GM21723 (cell line): ENCODE measurements around the gene NDOR1.

Experiments
- ATAC-seq: cut with Tn5 transposase; IDR thresholded peaks from one replicate; pipeline ENCODE4 v1.9.1; 2021; ENCODE audit warnings: mild to moderate bottlenecking, moderate library complexity; ENCODE audit not compliant: unreplicated experiment

The NDOR1 gene

GRCh38 chr9:137218212-137218753 is 12.8 kb downstream of the NDOR1 start:
- ATAC-seq: no peak

DNA sequence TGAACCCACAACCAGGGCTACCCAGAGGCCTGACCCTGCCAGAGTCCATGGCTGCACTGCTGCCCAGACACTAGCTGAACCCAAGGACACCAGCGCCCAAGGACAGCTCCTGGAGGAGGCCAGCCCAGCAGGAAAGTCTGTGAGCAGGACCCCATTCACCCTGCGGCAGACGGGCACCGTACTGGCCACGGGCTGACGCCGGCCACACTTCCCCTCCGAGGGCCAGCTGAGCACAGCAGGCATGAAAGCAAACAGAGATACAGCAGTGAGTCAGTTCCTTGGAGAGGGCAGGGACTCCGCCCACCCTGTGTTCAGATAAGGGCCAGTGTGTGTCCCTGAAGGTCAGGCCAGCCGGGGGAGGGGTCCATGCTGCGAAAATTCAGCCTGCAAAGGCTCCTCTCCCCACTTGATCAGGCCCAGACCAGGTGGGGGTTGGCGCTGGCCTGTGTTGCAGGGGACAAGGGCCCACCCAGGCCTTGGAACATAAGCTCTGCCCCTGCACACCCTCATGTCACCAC is 13.3 kb downstream of the NDOR1 start:
- ATAC-seq: no peak

GRCh38 chr9:137219757-137220316 is 14.3 kb downstream of the NDOR1 start:
- no peak for ATAC-seq

DNA sequence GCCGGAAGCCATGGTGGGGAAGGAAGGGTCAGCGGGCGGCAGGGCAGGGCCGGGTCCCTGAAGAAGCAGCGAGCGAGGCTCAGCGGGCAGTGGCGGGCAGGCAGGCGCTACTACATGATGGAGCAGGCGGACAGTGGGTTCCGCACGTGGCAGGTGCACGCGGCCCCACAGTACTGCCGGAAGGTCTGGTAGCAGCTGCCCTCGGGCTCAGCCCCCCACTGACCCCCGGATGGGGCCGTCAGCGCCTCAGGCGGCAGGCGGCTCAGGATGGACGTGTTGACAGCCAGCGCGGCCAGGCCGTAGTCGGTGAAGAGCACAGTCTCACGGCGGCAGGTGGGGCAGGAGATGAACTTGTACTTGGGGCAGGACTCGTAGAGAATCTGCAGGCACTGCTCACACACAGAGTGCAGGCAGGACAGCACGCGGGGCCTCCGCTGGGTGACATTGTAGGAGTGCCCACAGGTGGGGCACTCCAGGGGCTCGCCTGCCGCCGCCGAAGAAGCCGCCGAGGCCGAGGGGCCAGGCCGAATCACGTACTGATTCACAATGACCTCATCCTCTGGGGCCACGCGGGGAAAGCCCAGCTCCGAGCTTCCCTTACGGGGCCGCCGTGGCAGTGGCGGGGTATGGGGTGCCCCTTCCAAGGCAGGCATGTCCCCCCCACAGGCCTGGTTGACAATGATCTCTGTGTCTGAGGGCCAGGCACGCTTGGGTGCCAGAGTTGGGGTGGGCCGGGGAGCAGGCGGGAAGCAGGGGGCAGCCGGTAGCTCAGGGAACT is 15.0 kb downstream of the NDOR1 start:
- no peak for ATAC-seq

GRCh38 chr9:137221095-137221505 is 15.6 kb downstream of the NDOR1 start:
- ATAC-seq: no peak

GRCh38 chr9:137221506-137222111 is 16.1 kb downstream of the NDOR1 start:
- no peak for ATAC-seq

- ATAC-seq: no peak
Observed at GRCh38 chr9:137222190-137223077, 16.9 kb downstream of the NDOR1 start, which contains the start of gene RNF208. Gene RNF208, minus strand, starts transcription at chr9:137222240. Its CDS starts 1,028 bp downstream, at chr9:137221212.

GRCh38 chr9:137223078-137223970 is 17.8 kb downstream of the NDOR1 start:
- peak; percentile 64 for ATAC-seq

GRCh38 chr9:137224830-137225694 is 19.6 kb downstream of the NDOR1 start, which contains the start of gene CYSRT1:
Gene CYSRT1, plus strand, starts transcription at chr9:137225174. Its CDS starts 448 bp downstream, at chr9:137225622.
- no peak for ATAC-seq

- ATAC-seq: no peak
Observed at GRCh38 chr9:137225699-137226331, 20.3 kb downstream of the NDOR1 start.

DNA sequence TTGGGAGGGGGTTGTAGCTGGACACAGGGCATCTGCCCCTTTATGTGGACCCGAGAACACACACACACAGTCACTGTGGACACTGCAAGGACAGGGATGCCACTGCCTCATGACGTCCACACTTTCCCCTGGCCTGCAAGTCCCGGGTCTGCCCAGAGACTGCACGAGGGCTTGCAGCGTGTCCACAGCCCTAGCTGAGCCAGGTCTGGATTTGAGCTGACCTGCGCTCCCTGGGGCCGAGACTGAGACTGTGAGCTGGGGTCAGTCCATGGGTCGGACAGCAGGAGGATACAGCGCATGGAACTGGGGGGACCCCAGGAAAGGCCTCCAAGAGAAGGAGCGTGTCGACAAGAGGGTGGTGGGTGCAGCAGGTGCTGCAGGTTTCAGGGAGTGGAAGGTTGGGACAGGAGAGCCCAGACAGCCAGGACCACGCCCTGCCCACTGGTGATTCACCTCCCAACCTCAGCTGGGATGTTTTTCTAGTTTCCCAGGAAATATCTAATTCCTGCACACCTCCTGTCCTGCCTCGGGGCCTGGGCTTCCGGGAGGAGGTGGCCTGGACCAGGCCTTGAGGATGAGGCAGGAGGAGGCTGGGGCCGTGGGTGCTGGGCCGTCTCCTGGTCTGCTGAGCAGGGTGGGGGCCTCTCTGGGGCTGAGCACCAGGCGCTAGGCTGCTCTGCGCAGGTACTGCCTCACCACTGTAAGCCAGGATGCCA is 21.0 kb downstream of the NDOR1 start:
- ATAC-seq: no peak

DNA sequence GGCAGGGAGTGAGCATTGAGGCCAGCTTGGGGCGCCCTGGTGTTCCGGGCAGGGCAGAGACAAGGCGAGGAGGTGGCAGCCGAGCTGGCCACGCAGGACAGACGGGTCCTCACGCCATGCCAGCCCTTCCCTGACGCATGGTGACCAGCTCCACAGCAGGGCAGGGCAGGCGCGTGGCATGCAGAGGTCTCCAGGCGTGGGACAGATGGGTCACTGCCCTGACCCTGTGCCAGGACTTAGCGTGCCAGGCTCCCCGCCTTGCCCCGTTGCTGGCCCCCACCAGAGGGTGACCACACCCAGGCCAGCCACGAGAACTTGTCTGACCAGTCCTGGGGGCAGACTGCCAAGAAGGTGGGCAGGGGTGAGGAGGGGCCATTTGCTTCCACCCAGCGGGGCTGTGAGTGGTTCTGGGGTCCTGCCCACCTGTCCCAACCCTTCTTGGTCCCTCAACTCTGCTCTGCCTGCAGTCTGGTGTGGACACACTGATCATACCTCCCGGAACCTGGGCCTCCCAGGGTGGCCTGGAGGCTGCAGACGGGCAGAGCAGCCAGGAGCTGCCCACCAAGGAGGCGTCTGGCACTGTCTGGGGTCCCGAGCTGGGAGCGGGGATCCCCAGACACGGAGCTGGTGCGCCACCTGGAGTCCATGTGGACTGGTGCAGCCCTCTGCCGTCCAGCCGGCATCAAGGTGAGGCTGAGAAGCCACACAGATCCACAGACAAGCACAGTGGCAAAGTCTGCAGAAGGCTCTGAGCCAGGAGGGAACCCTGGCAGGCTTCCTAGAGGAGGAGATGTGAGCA is 21.8 kb downstream of the NDOR1 start, which contains the start of gene RNF224:
Gene RNF224 (plus strand): TSS at position 449 of the 799 bp plus-strand sequence. CDS start 834 bp downstream, outside the sequence.
- ATAC-seq: no peak

GRCh38 chr9:137227853-137228505 is 22.5 kb downstream of the NDOR1 start:
- ATAC-seq: no peak

DNA sequence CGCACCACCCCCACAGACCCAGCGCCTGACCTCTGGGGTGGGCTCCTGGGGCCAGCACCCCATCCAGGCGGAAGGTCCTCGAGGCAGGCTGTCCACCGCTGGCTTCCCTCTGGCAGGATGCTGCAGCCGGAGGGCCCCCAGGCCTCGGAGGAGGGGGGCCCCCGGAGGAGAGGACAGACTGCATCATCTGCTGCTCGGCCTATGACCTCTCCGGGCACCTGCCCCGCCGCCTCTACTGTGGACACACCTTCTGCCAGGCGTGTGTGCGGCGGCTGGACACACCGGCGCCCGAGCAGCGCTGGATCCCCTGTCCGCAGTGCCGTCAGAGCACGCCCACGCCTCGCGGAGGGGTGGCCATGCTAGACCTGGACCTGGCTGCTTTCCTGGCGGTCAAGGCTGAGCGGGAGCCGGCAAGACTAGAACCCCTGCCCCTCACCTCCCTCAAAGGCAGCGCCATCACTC is 23.0 kb downstream of the NDOR1 start:
- no peak for ATAC-seq

DNA sequence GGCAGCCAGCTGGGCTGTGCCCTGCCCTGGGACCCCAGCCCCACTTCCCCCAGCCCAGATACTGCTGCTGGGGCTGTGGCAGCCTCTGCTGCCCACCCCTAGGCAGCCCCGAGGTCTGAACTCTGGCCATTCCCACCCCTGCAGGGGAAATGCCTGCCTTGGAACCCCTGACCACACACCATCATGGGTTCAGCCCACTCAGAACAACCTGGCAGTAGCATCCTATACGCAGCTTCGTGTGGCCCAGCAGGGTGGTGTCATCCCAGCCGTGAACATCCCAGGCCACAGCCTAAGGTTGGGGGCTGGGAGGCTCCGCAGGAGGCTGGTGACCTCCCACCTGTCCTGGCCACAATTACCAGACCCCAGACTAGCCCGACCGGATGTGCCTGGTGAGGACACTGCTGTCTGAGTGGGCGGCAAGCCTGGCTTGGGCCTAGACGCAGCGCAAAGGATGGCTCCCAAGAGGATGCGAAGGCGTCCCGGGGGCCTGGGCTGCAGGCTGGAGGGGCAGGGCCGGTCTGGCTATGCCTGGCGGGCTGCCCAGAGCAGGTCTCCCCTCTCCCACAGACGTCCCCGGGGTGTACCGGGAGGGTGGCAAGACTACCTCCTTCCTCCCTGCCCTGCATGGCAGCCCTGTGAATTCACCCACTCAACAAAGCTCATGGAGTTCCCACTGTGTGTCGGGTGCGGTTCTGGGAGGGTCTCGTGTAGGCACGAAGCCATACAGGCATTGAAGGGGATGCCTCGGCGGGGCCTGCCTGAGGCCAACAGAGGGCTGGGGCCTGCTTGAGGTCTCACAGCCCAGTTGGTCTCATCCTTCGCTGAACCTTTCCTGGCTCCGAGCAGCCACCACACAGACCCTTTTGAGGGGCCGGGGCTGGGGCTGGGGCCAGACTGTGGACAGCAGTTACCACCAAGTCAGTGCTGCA is 23.7 kb downstream of the NDOR1 start:
- ATAC-seq: no peak
